CD14-positive monocyte (primary cell): ENCODE data around the gene HIVEP3. TPM values are rescaled to one million over a fixed set of nuclear protein-coding genes. Genes with fewer than 3 reads are reported as not detected.

Experiments
- DNase-seq, 3 donors: peaks; one replicate each; pipeline ENCODE4 v3.0.0-alpha.2; 2011 to 2022
- H2AFZ ChIP-seq: 2 replicates; pipeline ENCODE4 v1.6.0; 2012; ENCODE audit warnings: mild to moderate bottlenecking, low read depth, low read length, inconsistent platforms; ENCODE audit not compliant: insufficient read depth, poor library complexity, severe bottlenecking
- H3K27ac ChIP-seq, 2 donors: 1 replicate in 1 of 2; 2 replicates in 1 of 2; pipeline ENCODE4 v1.5.1; 2012 to 2013; ENCODE audit warnings: low read length in 2 of 2, control low read depth in 1 of 2, inconsistent platforms in 1 of 2, low read depth in 1 of 2, mild to moderate bottlenecking in 1 of 2
- H3K27me3 ChIP-seq, 2 donors: one replicate each; pipeline versions ENCODE4 v1.6.0 to v1.6.1; 2011 to 2013; ENCODE audit warnings: low read length in 2 of 2; ENCODE audit not compliant: control insufficient read depth in 2 of 2, insufficient read depth in 2 of 2
- H3K36me3 ChIP-seq, 2 donors: replicated peaks in 1 of 2; 1 replicate in 1 of 2; 2 replicates in 1 of 2; pipeline versions ENCODE4 v1.5.1 to v1.6.1; 2012 to 2013; ENCODE audit warnings: low read length in 2 of 2, control low read depth in 1 of 2, inconsistent platforms in 1 of 2, mild to moderate bottlenecking in 1 of 2; ENCODE audit not compliant: insufficient read depth in 2 of 2, control insufficient read depth in 1 of 2
- H3K4me1 ChIP-seq, 2 donors: 1 replicate in 1 of 2; 2 replicates in 1 of 2; pipeline versions ENCODE4 v1.5.1 to v1.6.1; 2012 to 2013; ENCODE audit warnings: low read length in 2 of 2, control low read depth in 1 of 2, inconsistent platforms in 1 of 2, mild to moderate bottlenecking in 1 of 2, moderate library complexity in 1 of 2; ENCODE audit not compliant: insufficient read depth in 2 of 2, control insufficient read depth in 1 of 2
- H3K4me2 ChIP-seq: replicated peaks from 2 replicates; pipeline ENCODE3; 2012; ENCODE audit warnings: low read length, moderate library complexity, mild to moderate bottlenecking; ENCODE audit not compliant: poor library complexity, severe bottlenecking; ENCODE audit errors: extremely low read depth
- H3K4me3 ChIP-seq, 3 experiments: fragments of 200-600 bp in 1 of 3; sonication (generic) in 1 of 3; replicated peaks in 1 of 3; 1 replicate in 2 of 3; 2 replicates in 1 of 3; pipeline ENCODE4 v1.5.1; 2011 to 2013; ENCODE audit warnings: low read length in 3 of 3, mild to moderate bottlenecking in 3 of 3, control low read depth in 2 of 3, low read depth in 2 of 3, inconsistent platforms in 1 of 3, moderate library complexity in 1 of 3
- H3K79me2 ChIP-seq: 2 replicates; pipeline ENCODE4 v1.6.0; 2012; ENCODE audit warnings: mild to moderate bottlenecking, control low read depth, inconsistent platforms, low read length, moderate library complexity; ENCODE audit not compliant: insufficient read depth
- H3K9ac ChIP-seq: 2 replicates; pipeline ENCODE4 v1.6.0; 2017; ENCODE audit warnings: low read length, mild to moderate bottlenecking; ENCODE audit not compliant: insufficient read depth, poor library complexity, severe bottlenecking
- H3K9me3 ChIP-seq, 2 donors: replicated peaks in 1 of 2; 1 replicate in 1 of 2; 2 replicates in 1 of 2; pipeline versions ENCODE4 v1.5.1 to v1.6.1; 2012 to 2013; ENCODE audit warnings: low read length in 2 of 2, control low read depth in 1 of 2; ENCODE audit not compliant: control insufficient read depth in 1 of 2, insufficient read depth in 1 of 2
- H4K20me1 ChIP-seq: 2 replicates; pipeline ENCODE4 v1.6.0; 2012; ENCODE audit warnings: mild to moderate bottlenecking, low read length, control low read depth, moderate library complexity; ENCODE audit not compliant: insufficient read depth
- H3K27ac Mint-ChIP-seq, 7 donors: one replicate each; pipeline ENCODE4 v1.8.0; 2020; ENCODE audit warnings: mild to moderate bottlenecking in 7 of 7, mixed read lengths in 7 of 7, moderate library complexity in 6 of 7, inconsistent platforms in 2 of 7
- H3K27me3 Mint-ChIP-seq, 3 donors: one replicate each; pipeline ENCODE4 v1.8.0; 2021 to 2022; ENCODE audit warnings: low read depth in 3 of 3, mild to moderate bottlenecking in 3 of 3, mixed read lengths in 3 of 3, moderate library complexity in 3 of 3, inconsistent platforms in 1 of 3
- H3K36me3 Mint-ChIP-seq, 2 donors: one replicate each; pipeline ENCODE4 v1.8.0; 2020; ENCODE audit warnings: mixed read lengths in 2 of 2, inconsistent platforms in 1 of 2, mild to moderate bottlenecking in 1 of 2
- H3K4me1 Mint-ChIP-seq: one replicate; pipeline ENCODE4 v1.8.0; 2020; ENCODE audit warnings: mild to moderate bottlenecking, mixed read lengths
- H3K4me3 Mint-ChIP-seq, 2 donors: one replicate each; pipeline ENCODE4 v1.8.0; 2020; ENCODE audit warnings: mild to moderate bottlenecking in 2 of 2, mixed read lengths in 2 of 2, moderate library complexity in 1 of 2
- H3K9me3 Mint-ChIP-seq, 7 donors: one replicate each; pipeline ENCODE4 v1.8.0; 2020 to 2022; ENCODE audit warnings: mixed read lengths in 7 of 7, mild to moderate bottlenecking in 6 of 7, moderate library complexity in 6 of 7, inconsistent platforms in 2 of 7
- WGBS: methylation state at CpG from one replicate; pipeline ENCODE4 v1.1.5; 2013; ENCODE audit warnings: missing lambda C conversion rate; ENCODE audit not compliant: insufficient coverage; 5-methylcytosine and 5-hydroxymethylcytosine counted together
- intact Hi-C, 2 donors: fragments of 100-400 bp; cut with micrococcal nuclease; formaldehyde crosslinking; loops; one replicate each; pipeline versions ENCODE4 v1.15.0 to v1.15.1; 2023
- polyA plus RNA-seq, 3 donors: library from polyadenylated mRNA; depleted of rRNA in 1 of 3; unstranded in 2 of 3; stranded (reverse) in 1 of 3; fragments of 300-500 nt in 2 of 3; fragments of >200 nt in 1 of 3; fragmentation: Illumina TruSeq in 2 of 3; gene quantifications; 1 replicate in 2 of 3; 2 replicates in 1 of 3; pipeline ENCODE4 v1.2.3, GENCODE V29; 2012 to 2021
- TF ChIP-seq, protein P1 (sequence below): fragments of 200-600 bp; IDR thresholded peaks from one replicate; pipeline ENCODE4 v1.8.0; 2022; ENCODE audit warnings: antibody characterized with exemption, mild to moderate bottlenecking

The HIVEP3 gene
- polyA plus RNA-seq, 3 donors: 1.2 to 3.7 (median 1.8) TPM

DNA sequence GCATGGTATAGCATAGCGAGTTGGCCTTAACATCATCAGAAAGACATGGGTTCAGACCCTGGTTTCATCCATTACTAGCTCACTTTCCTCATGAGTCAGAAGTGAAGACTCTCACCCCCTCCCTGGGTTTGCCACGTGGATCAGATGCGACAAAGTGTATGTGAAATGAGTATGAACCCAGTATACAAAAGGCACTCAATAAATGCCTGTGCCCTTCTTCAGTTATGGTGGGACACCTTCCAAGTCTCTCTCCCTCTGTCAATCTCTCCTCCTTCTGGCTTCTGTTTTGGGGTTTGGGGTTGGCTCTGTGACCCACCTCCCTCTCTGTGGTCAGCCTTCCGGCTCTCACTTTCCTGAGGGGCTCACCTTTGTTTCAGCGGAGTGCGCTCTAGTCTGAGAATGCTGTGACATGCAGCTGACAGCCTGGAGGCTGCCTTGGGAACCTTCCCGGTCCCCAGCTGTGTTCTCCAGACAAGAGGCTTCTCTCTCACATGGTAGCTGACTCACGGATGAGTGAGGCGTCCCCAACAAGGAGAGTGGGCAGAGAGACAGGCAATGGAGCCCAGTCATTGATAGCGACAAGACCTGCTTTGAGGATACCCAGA is 279.3 kb downstream of the HIVEP3 start:
- H3K79me2 ChIP-seq: no peaks in the 10 kb centered on the region
- H3K36me3 Mint-ChIP-seq: peaks cover 3 to 4% of the 10 kb centered on the region in 2 donors
- H3K27ac ChIP-seq: no peak overlapping the region
- H3K9me3 ChIP-seq: no peaks in the 10 kb centered on the region
- intact Hi-C loops: no loop called here
- no peak overlapping the region for H3K9ac ChIP-seq
- H3K27me3 ChIP-seq: no peaks in the 10 kb centered on the region
- H3K4me1 ChIP-seq: no peaks in the 10 kb centered on the region
- peaks cover 16% of the 10 kb centered on the region for H3K4me1 Mint-ChIP-seq
- no peak overlapping the region for H3K4me2 ChIP-seq
- TF ChIP-seq, protein P1, sequence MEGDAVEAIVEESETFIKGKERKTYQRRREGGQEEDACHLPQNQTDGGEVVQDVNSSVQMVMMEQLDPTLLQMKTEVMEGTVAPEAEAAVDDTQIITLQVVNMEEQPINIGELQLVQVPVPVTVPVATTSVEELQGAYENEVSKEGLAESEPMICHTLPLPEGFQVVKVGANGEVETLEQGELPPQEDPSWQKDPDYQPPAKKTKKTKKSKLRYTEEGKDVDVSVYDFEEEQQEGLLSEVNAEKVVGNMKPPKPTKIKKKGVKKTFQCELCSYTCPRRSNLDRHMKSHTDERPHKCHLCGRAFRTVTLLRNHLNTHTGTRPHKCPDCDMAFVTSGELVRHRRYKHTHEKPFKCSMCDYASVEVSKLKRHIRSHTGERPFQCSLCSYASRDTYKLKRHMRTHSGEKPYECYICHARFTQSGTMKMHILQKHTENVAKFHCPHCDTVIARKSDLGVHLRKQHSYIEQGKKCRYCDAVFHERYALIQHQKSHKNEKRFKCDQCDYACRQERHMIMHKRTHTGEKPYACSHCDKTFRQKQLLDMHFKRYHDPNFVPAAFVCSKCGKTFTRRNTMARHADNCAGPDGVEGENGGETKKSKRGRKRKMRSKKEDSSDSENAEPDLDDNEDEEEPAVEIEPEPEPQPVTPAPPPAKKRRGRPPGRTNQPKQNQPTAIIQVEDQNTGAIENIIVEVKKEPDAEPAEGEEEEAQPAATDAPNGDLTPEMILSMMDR: no peak
- no peak for DNase-seq
- no peak overlapping the region for H3K4me3 ChIP-seq
- 89% methylated on average over 5 of the region's 10 CpGs for WGBS
- peaks cover 0 to 4% of the 10 kb centered on the region in 2 donors for H3K36me3 ChIP-seq
- peaks cover 0 to 4% (median 3%) of the 10 kb centered on the region in 3 donors for H3K27me3 Mint-ChIP-seq
- H3K4me3 Mint-ChIP-seq: no peak overlapping the region
- peak overlapping the region in 3 of 7 donors; percentile 26 to 55 (median 32) for H3K27ac Mint-ChIP-seq
- no peak overlapping the region for H2AFZ ChIP-seq
- H4K20me1 ChIP-seq: peaks cover 87% of the 10 kb centered on the region
- H3K9me3 Mint-ChIP-seq: no peaks in the 10 kb centered on the region

DNA sequence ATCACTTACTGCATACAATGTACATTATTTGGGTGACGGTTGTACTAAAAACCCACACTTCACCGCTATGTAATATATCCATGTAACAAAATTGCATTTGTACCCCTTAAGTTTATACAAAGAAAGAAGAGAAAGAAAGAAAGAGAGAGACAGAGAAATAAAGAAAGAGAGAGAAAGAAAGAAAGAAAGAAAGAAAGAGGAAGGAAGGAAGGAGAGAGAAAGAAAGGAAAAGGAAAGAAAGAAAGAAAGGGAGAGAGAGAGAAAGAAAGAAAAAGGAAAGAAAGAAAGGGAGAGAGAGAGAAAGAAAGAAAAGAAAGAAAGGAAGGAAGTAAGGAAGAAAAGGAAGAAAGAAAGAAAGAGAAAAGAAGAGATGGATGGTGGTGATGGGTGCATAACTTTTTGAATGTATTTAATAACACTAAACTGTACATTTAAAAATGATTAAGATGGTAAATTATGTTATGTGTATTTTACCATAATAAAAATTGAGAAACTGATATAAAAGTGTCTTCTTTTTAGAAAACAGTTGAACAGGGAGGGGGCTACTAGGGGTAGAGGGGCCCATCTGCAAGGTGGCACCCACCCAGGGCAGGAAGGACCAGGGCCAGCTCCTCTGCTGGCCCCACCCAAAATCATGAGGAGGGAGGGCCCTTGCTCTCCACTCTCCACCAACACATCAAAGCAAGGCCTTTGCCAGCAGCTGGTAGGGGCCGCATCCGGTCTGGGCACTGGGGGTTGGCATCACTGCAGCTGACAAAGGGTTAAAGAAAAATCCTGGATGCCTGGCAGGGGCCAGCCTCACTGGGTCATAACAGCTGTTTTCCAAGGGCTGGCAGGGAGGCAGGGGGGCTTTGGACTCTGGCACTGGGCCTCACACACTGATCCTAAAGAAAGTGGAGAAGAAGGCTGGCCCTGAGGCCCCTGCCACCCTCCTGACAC is 280.4 kb downstream of the HIVEP3 start:
- no peak overlapping the region for H3K4me2 ChIP-seq
- intact Hi-C loops: no loop called here
- H3K4me1 Mint-ChIP-seq: peaks cover 19% of the 10 kb centered on the region
- H3K4me1 ChIP-seq: no peaks in the 10 kb centered on the region
- H3K36me3 Mint-ChIP-seq: peaks cover 4 to 5% of the 10 kb centered on the region in 2 donors
- peak overlapping the region in 1 of 7 donors; percentile 29 for H3K27ac Mint-ChIP-seq
- no peak overlapping the region for H3K9ac ChIP-seq
- H3K27ac ChIP-seq: no peak overlapping the region
- DNase-seq: no peak
- peaks cover 0 to 4% of the 10 kb centered on the region in 2 donors for H3K36me3 ChIP-seq
- H3K9me3 Mint-ChIP-seq: no peaks in the 10 kb centered on the region
- no peaks in the 10 kb centered on the region for H3K27me3 ChIP-seq
- peaks cover 8% of the 10 kb centered on the region for H3K79me2 ChIP-seq
- TF ChIP-seq, protein P1: no peak
- no peaks in the 10 kb centered on the region for H3K9me3 ChIP-seq
- 82% methylated on average over 2 of the region's 4 CpGs for WGBS
- H3K4me3 Mint-ChIP-seq: no peak overlapping the region
- H3K27me3 Mint-ChIP-seq: peaks cover 0 to 4% (median 3%) of the 10 kb centered on the region in 3 donors
- H3K4me3 ChIP-seq: no peak overlapping the region
- no peak overlapping the region for H2AFZ ChIP-seq
- H4K20me1 ChIP-seq: peaks cover 87% of the 10 kb centered on the region
